Brain microvascular endothelial cell (primary cell): ENCODE results near the gene KCNH1.
"Not testable (repeated sequence)": the region's sequence is repeated elsewhere in the genome, so short reads cannot be mapped to it uniquely, and the experiment has no call there.

Experiments
- DNase-seq: peaks from one replicate; pipeline ENCODE4 v3.0.0-alpha.2; 2020
- H3K27ac ChIP-seq: fragments of 250-450 bp; sonication (Bioruptor Pico); 2 replicates; pipeline ENCODE4 v1.5.1; 2020; ENCODE audit warnings: mild to moderate bottlenecking, moderate library complexity
- H3K27me3 ChIP-seq: fragments of 250-450 bp; sonication (Bioruptor Pico); replicated peaks from 2 replicates; pipeline ENCODE4 v1.5.1; 2020; ENCODE audit warnings: mild to moderate bottlenecking
- H3K36me3 ChIP-seq: fragments of 250-450 bp; sonication (Bioruptor Pico); replicated peaks from 2 replicates; pipeline ENCODE4 v1.5.1; 2020; ENCODE audit warnings: mild to moderate bottlenecking
- H3K4me3 ChIP-seq: 2 replicates; pipeline ENCODE4 v1.5.1; 2011; ENCODE audit warnings: low read depth, mild to moderate bottlenecking, control low read depth, low read length, moderate library complexity
- in situ Hi-C: cut with HindIII; loops from 2 replicates; pipeline ENCODE4 v1.10.0; 2017; ENCODE audit warnings: low sequenced_read_pairs, low pct_ligation_motif_present
- TF ChIP-seq, protein P1 (sequence below): IDR thresholded peaks from 2 replicates; pipeline ENCODE4 v1.5.1; 2011; ENCODE audit warnings: low read depth, mild to moderate bottlenecking, moderate library complexity, low read length, control low read depth, inconsistent platforms; ENCODE audit errors: missing control alignments

Gene KCNH1

DNA sequence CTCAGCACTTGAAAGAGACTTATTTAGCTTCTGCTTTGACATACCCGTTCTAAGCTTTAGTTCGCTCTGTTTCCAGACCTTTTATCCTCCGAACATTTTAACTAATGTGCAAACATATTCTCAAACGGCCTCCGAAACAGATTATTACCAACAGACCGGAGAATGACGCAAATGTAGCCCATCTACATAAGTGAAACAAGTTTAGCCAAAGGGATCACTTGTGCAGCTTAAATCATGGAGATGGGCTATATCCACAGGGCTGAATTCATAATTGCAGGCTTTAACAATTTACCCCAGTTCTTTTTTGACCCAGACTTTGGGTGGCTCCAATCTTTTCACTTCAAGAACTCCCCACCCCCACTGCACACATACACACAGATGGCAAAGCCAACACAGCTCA, 119.7 kb downstream of the KCNH1 start:
- DNase-seq, result no peak
- TF ChIP-seq, protein P1, sequence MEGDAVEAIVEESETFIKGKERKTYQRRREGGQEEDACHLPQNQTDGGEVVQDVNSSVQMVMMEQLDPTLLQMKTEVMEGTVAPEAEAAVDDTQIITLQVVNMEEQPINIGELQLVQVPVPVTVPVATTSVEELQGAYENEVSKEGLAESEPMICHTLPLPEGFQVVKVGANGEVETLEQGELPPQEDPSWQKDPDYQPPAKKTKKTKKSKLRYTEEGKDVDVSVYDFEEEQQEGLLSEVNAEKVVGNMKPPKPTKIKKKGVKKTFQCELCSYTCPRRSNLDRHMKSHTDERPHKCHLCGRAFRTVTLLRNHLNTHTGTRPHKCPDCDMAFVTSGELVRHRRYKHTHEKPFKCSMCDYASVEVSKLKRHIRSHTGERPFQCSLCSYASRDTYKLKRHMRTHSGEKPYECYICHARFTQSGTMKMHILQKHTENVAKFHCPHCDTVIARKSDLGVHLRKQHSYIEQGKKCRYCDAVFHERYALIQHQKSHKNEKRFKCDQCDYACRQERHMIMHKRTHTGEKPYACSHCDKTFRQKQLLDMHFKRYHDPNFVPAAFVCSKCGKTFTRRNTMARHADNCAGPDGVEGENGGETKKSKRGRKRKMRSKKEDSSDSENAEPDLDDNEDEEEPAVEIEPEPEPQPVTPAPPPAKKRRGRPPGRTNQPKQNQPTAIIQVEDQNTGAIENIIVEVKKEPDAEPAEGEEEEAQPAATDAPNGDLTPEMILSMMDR, result no peak
- Histone ChIP-seq H3K27ac (no peak overlapping the region), H3K27me3 (no peaks in the 10 kb centered on the region), H3K4me3 (no peak overlapping the region), H3K36me3 (no peaks in the 10 kb centered on the region)
- in situ Hi-C loops, result no loop called here

DNA sequence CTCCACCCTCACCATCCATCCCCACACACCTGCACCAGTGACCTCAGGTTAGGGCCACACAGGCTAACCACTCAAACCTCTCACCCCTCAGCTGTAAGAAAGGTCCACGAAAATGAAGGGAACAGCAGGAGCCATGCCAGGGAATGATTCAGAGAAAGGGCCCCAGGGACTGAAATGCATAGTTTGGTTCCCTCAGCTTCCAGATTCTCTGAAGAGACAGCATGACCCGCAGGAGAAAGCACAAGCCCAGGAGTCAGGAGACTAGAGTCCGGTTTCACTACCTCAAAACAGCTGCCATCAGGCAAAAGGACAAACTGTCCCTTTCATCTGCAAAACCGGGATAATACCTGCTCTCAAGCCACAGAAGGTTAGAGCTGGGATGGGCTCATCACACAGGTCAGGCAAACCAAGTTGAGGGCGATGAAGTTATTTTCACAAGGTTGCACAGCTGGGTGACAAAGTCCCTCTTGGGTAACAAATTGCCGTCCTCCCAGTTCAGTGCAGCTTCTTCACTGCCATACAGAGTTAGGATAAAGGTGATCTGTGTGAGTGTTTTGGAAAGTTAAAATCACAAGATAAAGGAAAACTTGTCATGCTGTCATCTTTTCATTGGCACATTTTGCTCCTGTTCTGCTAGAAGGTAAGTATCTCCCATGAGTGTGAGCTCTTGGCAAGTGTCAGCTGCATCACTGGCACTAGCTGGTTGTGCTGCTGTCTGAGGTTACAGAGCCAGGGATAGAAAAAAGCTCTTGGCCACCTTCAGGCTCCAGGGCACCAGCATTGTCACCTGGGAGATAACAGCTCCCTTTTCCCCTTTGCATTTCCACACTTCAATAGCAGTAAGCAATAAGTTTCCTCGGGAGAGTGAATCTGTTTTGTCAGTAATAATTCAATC, 120.4 kb downstream of the KCNH1 start:
- Histone ChIP-seq H3K27ac (no peak overlapping the region), H3K27me3 (no peaks in the 10 kb centered on the region), H3K4me3 (no peak overlapping the region), H3K36me3 (no peaks in the 10 kb centered on the region)
- no peak for DNase-seq
- TF ChIP-seq, protein P1, result no peak
- in situ Hi-C loops, result no loop called here

DNA sequence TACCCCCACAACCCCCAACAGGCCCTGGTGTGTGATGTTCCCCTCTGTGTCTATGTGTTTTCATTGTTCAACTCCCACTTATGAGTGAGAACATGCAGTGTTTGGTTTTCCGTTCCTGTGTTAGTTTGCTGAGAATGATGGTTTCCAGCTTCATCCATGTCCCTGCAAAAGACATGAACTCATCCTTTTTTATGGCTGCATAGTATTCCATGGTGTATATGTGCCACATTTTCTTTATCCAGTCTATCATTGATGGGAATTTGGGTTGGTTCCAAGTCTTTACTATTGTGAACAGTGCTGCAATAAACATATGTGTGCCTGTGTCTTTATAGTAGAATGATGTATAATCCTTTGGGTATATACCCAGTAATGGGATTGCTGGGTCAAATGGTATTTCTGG, 122.8 kb downstream of the KCNH1 start:
- DNase-seq, in situ Hi-C loops, H3K27me3 ChIP-seq, H3K4me3 ChIP-seq, H3K27ac ChIP-seq, H3K36me3 ChIP-seq: not testable (repeated sequence)

GRCh38 chr1:211009944-211010343, 124.0 kb downstream of the KCNH1 start:
- no peaks in the 10 kb centered on the region for H3K27me3 ChIP-seq
- TF ChIP-seq, protein P1, result no peak
- DNase-seq, result no peak
- in situ Hi-C loops, result no loop called here
- H3K36me3 ChIP-seq, result no peaks in the 10 kb centered on the region
- H3K4me3 ChIP-seq, result no peak overlapping the region
- no peak overlapping the region for H3K27ac ChIP-seq

- TF ChIP-seq, protein P1, result no peak
- no peak overlapping the region for H3K27ac ChIP-seq
- no peak for DNase-seq
- no peaks in the 10 kb centered on the region for H3K36me3 ChIP-seq
- in situ Hi-C loops, result no loop called here
- H3K27me3 ChIP-seq, result no peaks in the 10 kb centered on the region
- no peak overlapping the region for H3K4me3 ChIP-seq
Measured at GRCh38 chr1:211007830-211008229, 126.1 kb downstream of the KCNH1 start.

DNA sequence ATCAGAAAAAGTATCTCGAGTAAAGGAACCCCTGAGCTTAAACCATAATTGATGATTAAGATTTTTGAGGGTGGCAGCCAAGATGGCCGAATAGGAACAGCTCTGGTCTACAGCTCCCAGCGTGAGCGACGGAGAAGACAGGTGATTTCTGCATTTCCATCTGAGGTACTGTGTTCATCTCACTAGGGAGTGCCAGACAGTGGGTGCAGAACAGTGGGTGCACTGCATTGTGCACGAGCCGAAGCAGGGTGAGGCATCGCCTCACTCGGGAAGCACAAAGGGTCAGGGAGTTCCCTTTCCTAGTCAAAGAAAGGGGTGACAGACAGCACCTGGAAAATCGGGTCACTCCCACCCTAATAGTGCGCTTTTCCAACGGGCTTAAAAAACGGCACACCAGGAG, 138.0 kb downstream of the KCNH1 start:
- H3K27me3 ChIP-seq, H3K36me3 ChIP-seq, H3K27ac ChIP-seq, in situ Hi-C loops, H3K4me3 ChIP-seq, DNase-seq: not testable (repeated sequence)

DNA sequence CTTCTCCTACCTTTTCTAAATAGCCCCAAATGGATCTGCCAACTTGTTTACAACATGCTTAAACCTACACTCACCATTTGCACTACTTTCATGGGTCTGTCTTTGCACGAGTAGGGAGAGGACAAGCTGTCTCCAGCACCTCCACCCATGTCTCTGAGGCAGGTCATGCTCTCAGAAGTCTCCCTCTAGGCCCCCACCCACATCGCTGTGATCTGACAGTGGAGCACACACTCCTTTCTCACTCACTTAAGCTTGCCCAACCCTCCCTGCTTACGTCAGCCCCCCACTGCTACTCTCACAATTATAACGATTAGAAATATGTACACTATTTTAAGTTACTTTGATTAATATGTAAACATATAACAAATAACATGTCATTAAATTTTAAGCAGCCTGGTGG, 141.1 kb downstream of the KCNH1 start:
- TF ChIP-seq, protein P1, result no peak
- in situ Hi-C loops, result no loop called here
- Histone ChIP-seq H3K4me3 (no peak overlapping the region), H3K27ac (no peak overlapping the region), H3K36me3 (no peaks in the 10 kb centered on the region), H3K27me3 (no peaks in the 10 kb centered on the region)
- DNase-seq, result no peak
